NOMO-1 (cell line): ENCODE data around the gene SEMA3F.
"Not testable (repeated sequence)": the region's sequence is repeated elsewhere in the genome, so short reads cannot be mapped to it uniquely, and the experiment has no call there.

Source experiments
- DNase-seq, 2 experiments: peaks; one replicate each; lab custom pipeline; 2025; ENCODE audit not compliant: unreplicated experiment in 2 of 2; lab: John Stamatoyannopoulos, UW

The SEMA3F gene

DNA sequence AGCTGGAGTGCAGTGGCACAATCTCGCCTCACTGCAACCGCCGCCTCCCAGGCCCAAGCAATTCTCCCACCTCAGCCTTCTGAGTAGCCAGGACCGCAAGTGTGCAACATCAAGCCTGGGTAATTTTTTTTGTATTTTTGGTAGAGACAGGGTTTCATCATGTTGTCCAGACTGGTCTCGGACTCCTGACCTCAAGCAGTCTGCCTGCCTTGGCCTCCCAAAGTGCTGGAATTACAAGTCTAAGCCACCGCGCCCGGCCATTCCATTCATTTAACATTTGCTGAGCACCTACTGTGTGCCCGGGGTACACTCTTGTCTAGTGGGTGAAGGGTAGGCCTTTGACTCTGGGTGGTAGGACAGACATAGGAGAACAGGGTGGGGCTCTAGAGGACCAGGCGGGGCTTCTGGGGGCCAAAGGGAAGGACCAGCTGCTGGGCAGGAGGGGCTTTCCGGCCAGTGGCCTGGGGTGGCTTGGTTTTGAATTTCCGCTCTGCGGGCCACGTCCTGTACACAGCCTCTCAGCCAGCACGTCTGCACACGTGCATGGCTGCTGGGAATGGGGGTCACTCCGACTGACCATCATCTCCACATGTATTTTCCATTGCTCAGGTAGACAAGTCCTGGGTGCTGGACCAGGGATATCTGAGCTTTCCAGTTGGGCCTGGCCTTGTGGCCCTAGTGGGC is 52.4 kb downstream of the SEMA3F start:
- DNase-seq: no peak

DNA sequence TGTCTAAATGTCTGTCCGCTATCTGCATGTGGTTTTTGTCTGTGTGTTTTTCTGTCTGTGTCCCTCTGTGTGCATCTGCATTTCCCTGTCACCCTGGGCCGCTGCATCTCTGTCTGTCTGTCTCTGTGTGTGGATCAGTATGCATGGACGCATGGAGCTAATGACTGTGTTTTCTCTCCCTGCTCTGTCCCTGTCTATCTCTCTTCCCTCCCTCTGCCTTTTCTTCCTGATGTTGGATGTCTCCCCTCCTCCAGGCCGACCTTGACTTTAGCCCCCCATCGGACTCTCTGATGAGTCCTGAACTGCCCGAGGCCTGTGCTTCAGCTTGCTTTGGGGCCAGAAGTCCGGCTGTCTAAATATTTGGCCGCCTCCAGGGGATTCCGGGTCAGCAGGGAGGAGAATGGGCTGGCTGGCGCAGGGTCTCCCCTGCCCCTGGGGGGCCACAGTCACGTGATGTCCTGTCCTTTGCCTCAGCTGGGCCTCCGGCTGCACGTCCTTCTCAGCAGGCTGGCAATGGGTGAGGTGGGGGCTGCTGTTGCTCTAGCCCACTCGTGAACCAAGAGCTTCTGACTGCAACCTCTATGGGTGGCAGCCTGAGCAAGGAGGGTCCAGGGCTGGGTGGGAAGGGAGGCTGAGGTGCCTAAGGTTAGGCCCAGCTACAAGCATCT is 53.7 kb downstream of the SEMA3F start:
- no peak for DNase-seq

DNA sequence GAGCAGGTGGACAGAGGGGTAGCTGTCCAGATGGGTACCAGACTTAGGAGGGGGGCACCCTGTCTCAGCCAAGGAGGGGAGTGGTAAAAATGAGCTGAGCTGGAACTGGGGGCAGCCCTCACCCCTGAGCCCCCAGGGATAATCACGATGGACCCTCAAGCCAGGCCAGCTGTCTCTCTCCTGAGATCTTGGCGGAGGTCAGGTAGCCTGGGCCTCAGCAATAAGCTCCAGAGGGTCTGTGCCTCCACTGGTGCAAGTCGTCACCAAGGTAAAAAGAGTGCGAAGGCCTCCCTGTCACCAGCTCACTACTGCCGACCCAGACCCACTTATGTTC is 55.0 kb downstream of the SEMA3F start:
- DNase-seq: no peak

DNA sequence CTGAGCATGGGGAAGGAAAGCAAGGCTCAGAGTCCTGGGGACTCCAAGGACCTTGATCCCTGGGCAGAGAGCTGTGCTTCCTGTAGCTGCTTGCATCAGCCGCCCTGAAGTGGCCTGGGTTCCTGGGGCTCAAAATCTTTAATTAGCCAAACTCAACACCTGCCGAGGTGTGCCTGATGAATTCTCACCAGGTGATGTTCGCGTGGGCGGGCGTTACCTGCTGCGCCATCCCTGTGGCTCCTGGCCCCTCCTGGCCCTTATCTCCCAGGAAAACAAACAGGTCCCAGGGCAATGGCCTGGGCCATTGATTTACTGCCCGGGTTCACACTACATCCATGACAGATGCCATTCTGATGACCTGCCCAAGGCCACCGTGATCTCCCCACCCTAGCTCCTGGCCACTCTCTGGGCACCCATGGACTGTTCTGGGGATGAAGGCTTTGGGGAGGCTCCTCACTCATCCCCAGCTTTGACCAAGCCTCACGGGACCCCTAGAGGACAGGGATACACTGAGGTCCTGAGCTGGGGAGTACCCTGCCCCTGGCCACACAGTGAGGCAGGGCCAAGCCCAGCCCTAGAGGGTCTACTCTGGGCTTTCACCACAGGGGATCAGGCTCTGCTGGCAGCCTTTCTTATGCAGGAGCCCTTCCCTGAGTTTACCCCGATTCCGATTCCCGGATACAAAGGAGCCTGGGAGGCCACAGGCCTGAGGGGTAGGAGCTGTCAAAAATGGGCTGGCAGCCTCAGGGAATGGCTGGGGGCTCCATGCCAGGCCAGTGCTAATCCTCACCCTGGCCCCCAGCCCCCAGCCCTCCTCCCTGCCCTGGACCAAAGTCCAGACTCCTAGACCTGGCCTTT is 55.6 kb downstream of the SEMA3F start:
- DNase-seq: no peak

DNA sequence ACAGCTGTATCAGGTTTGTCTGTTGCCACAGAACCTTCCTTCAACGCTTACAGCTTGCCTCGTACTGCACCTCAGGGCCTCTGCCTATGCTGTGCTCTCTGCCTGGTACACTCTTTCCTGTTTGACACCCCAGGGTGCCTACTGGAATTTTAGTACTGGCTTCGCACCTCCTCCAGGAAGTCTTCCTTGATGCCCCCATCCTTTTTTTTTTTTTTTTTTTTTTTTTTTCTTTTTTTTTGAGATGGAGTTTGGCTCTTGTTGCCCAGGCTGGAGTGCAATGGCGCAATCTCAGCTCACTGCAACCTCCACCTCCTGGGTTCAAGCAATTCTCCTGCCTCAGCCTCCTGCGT is 56.2 kb downstream of the SEMA3F start:
- not testable (repeated sequence) for DNase-seq

DNA sequence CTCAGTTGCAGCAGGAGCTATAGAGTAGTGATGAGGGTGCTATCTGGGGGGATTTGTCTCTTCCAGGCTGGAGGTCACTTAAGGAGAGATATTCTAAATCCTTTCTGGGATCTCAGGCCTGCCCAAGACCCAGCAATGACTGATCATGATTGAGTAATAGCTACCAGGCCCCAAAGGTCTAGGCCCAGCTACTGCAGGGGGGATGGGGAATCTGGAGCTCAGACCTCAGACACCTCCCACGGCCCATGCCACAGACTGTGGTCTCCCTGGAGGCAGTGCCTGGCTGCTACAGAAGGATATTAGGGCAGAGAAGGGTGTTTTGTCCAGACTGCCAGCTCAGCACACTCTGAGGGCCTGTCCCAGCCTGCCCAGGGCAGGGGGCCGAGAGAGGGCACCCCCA is 56.8 kb downstream of the SEMA3F start:
- DNase-seq: peak; percentile 12 to 40

DNA sequence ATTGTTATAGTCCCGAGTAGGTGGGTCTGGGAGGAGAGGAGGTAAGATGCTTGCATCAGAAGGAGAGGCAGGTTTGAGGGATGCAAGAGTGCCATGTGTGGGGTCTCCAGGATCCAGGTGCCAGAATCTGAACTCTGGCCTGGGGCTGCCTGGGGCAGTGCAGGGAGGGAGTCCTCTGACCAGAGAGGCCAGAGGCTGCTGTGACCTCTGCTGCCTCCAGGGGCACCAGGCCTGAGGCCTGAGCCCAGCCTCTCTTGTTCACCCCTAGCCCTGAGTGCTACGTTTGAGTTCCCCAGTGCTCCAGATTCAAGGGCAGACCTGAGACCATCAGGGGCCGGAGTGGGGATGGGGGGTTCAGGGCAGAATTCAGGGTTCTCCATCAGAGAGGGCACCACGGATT is 57.4 kb downstream of the SEMA3F start:
- no peak for DNase-seq

DNA sequence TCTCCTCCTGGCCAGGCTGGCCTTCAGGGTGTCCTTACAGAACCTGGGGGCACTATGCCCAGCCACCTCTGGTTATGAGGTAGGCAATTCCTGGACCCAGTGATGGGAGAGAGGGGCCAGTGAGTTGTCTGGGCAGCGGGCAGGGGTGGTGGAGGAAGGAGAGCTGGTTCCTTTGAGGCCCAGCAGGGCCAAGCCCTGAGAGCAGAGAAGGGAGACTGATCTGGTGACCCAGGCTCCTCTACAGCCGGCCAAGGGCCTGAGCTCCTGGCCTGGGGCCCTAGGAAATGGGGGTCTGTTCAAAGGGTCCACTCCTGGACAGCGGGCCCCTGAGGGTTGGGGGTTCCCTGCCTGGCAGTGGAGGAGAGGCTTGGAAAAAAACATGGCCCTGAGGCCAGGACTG is 57.8 kb downstream of the SEMA3F start:
- DNase-seq: no peak

DNA sequence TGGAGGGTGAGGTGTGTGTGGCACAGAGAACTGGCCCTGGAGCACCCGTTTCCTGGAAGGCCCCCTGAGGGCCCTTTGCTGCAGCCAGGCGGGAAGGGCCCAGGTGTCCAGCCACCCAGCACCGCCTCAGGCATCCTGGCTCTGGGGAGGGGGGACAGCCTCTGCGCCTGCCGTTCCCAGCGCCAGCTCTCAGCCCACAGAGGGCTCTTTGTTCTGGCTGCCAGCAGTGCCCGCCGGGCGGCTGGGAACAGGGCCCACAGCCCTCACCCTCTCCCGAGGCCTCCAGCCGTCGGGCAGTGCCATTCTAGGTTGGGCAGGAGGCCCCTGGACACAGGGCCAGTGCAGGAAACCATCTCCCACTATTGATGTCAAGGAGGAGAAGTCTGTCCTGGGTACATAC is 58.2 kb downstream of the SEMA3F start:
- no peak for DNase-seq

DNA sequence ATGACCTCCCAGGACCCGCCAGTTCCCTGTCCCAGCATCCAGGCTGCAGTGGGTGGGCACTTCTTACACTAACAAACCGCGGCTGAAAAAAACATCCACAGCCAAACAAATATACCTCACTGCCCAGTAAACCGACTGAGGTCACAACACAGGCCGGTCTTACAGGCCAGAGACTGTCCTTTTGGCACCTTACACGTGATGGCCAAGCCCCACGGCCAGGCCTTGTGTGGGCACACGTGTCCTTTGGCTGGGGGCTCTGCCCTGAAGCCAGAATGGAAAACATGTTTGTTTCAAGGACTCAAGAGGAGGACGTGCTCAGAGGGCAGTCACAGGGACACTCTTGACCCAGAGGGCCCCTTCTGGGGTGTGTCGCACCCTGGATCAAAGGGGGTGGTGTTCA is 59.7 kb downstream of the SEMA3F start:
- no peak for DNase-seq

DNA sequence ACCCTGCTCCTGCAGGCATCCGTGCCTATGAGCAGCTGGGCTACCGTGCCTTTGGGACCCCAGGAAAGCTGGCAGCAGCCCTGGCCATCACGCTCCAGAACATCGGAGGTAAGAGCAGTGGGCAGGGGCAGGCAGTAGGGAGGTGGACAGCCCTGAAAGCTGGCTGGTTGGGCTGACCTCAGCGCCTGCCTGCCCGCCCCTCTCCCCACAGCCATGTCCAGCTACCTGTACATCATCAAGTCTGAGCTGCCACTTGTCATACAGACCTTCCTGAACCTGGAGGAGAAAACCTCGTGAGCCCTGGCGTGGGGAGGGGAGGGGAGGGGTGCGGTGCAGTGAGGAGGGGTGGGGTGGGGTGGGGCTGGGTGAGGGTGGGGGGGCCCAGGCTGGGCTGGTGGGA is 60.4 kb downstream of the SEMA3F start:
- no peak for DNase-seq

DNA sequence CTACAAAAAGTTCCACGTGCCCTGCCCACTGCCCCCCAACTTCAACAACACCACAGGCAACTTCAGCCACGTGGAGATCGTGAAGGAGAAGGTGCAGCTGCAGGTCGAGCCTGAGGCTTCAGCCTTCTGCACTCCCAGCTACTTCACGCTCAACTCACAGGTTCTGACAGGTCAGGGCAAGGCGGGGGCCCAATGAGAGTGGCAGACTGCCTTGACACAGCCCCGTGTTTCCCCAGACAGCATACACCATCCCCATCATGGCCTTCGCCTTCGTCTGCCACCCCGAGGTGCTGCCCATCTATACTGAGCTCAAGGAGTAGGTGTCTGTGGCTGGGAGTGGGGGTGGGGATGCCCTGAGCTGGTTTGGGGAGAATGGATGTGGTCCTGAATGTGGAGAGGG is 62.6 kb downstream of the SEMA3F start:
- DNase-seq: no peak

DNA sequence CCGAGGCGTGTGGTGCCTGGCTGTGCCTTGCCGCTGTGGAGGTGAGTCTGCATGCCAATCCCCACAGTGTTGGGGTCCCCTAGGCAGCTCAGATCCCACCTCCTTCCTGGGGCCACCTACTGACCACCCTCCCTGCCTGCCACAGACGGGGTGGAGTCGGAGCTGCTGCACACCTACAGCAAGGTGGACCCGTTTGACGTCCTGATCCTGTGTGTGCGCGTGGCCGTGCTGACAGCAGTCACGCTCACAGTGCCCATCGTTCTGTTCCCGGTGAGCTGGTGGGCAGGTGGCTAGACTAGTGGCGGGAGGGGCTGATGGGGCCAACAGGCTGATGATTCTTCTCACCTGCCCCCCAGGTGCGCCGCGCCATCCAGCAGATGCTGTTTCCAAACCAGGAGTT is 63.3 kb downstream of the SEMA3F start:
- DNase-seq: no peak

DNA sequence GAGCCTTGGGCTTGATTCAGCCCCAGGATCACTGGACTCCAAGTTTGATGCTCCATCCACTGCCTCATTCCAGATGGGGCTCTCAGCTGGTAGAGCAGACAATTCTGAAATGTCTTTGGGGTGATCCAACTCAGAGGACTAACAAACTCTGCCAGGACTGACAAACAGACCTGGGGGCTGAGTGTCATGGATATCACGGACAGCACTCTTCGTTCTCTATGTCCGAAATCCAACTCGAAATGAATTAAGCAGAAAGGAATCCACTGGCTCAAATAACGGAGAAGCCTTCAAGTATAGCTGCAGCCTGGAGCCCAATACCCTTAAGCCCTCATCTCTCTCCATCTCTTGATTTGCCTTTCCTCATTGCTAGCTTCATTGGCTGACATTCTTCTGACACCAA is 64.2 kb downstream of the SEMA3F start:
- DNase-seq: no peak

DNA sequence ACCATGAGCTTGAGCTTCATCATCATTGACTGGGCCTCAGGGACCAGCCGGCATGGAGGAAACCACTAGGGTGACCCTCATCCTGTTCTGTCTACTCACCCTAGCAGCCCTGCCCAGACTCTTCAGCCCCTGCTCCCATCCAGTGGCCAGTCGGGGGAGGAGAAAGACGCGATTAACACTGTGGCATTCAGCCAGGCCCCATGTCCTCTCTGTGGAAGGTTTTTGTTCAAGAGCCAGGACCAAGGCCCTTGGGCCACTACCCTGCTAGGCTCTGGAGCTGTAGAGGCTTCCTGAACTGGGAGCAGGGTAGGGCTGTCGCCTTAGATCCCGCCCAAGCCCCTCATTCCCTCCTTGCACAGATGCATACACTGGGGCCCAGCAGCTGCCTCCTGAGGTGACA is 65.0 kb downstream of the SEMA3F start:
- DNase-seq: no peak

DNA sequence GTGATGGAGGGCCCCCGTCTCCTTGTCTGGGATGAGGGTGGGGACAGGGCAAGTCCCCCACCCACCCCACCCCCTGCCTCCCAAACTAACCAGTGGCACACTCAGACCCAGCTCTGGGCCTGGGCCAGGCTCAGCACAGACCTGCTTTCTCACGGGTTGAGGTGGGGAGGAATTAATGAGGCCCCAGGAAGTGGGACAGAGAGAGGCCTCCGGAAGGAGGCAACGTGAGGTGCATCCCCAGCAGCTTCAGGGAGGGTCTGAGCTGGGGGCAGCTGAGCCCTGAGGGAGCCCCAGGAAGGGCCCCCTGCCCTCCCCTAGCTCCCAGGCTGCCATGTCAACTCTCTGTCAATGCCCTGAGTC is 65.9 kb downstream of the SEMA3F start:
- DNase-seq: no peak

DNA sequence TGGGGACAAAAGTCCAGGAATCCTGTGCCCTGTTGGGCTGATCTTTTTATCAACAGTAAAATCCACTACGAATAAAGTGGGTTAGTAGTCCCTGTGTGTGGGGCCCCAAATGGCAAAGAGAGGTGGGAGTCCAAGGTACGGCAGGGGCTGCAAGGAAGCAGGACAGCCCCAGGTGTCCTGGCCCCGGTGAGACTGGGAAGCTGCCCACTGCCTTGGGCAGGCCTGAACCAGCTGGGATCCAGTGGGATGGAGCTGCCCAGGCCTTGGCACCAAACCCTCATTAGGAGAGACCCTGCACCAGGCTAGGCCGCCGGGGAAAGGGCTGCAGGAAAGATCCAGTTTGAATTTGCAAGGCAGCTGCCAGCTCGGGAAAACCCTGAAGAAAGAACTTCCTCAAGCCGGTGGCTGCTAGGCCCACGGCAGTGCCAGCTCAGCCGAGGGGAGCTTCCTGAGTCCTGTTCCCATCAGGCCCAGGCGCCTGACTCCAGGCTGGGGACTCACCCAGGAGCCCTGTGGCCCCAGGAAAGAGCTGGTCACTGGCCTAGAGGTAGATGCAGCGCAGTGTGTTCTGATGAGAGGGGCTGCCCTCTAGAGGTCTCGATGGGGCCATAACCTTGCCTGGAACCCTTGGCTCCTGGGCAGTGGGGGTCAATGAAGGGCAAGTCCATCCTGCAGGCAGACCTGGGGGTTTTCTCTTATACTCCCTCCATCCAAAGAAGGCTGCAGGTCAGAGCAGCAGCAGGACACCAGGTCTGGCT is 66.5 kb downstream of the SEMA3F start:
- DNase-seq: no peak

DNA sequence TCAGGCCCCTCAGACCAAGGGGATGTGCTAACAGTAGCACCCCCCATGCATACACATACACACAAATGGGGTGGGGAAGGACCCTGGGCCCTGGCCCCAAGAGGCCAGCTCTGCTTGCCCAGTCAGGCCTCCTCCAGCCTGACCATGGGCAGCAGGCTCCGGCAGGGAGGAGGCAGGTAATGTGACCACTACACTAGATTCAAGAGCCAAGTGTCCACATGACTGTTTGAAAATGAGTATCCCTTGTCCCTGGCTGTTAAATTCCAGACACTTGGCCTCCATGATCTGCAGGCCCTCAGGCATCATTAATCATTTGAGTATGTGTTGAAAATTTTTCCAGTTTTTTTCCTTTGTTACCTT is 67.0 kb downstream of the SEMA3F start:
- DNase-seq: no peak

DNA sequence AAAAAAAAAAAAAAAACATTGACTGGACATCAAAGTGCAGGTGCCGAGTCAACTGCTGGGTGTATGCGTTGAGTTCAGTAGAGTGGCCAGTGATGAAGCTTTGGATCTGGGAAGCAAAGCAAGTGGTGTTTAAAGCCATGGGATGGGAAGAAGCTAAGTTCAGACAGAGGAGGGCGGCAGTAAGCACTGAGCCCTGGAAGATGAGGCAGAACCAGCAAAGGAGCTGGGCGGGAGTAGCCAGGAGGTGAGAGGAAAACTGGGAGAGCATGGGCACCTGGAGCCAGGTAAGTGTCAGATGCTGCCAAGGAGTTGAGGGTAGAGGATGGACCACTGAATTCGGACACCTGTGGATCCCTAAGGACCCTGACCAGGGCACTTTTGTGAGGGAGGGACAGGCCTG is 69.5 kb downstream of the SEMA3F start:
- DNase-seq: no peak

DNA sequence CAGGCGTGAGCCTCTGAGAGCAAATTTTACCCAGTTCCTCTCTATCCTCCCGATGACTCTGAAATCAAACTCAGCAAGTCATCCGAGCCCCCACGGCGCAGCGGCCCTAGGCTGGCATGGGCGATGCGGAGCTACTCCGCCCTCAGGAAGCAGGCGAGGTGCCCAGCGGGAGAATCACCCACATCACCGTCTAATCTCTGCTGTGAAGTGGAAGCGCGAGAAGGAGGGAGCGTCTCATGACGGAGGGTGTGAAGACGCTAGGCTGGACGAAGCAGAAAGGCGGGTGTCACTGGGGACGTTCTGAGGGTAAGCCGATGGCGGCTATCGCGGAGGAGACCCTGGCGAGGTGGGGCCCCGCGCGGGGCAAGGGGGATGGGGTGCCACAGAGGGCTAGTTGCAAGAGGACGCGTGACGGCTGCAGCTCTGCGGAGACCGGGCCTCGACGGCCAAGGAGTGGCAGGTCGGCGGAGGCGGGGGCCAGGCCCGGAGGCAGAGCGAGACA is 71.8 kb downstream of the SEMA3F start:
- DNase-seq: peak; percentile 42 to 48
